NAMALWA (cell line): ENCODE results near the gene FBP1.

Experiments
- DNase-seq: peaks from one replicate; pipeline ENCODE4 v3.0.0-alpha.2; 2015; ENCODE audit warnings: low spot score

Gene FBP1

GRCh38 chr9:94656200-94656599 lies 16.9 kb upstream of the FBP1 start:
- peak; percentile 89 for DNase-seq

- no peak for DNase-seq
Observed at GRCh38 chr9:94655739-94656138, 16.4 kb upstream of the FBP1 start.

GRCh38 chr9:94654165-94654894 lies 15.0 kb upstream of the FBP1 start:
- no peak for DNase-seq

- no peak for DNase-seq
Observed at GRCh38 chr9:94650949-94651348, 11.6 kb upstream of the FBP1 start.

- DNase-seq = no peak
Observed at GRCh38 chr9:94649100-94649819, 9.9 kb upstream of the FBP1 start.

- DNase-seq = no peak
Observed at GRCh38 chr9:94648185-94648584, 8.9 kb upstream of the FBP1 start.

GRCh38 chr9:94645901-94646300 lies 6.6 kb upstream of the FBP1 start:
- no peak for DNase-seq

GRCh38 chr9:94644543-94644942 lies 5.2 kb upstream of the FBP1 start:
- DNase-seq = no peak

- DNase-seq = no peak
Observed at GRCh38 chr9:94643741-94644140, 4.4 kb upstream of the FBP1 start.

- no peak for DNase-seq
Observed at GRCh38 chr9:94643176-94643575, 3.9 kb upstream of the FBP1 start.

- no peak for DNase-seq
Observed at GRCh38 chr9:94642501-94642900, 3.2 kb upstream of the FBP1 start.

GRCh38 chr9:94639999-94640376 lies 670 bp upstream of the FBP1 start:
- no peak for DNase-seq

- DNase-seq = no peak
Observed at GRCh38 chr9:94638335-94639060, 820 bp downstream of the FBP1 start.

- no peak for DNase-seq
Observed at GRCh38 chr9:94632737-94633136, 6.6 kb downstream of the FBP1 start.

GRCh38 chr9:94631599-94631998 lies 7.7 kb downstream of the FBP1 start:
- DNase-seq = no peak

- DNase-seq = no peak
Observed at GRCh38 chr9:94630833-94631232, 8.5 kb downstream of the FBP1 start.

GRCh38 chr9:94630281-94630680 lies 9.0 kb downstream of the FBP1 start:
- no peak for DNase-seq

- DNase-seq = no peak
Observed at GRCh38 chr9:94627287-94627686, 12.0 kb downstream of the FBP1 start.

GRCh38 chr9:94625835-94626234 lies 13.5 kb downstream of the FBP1 start:
- no peak for DNase-seq

GRCh38 chr9:94624629-94625028 lies 14.7 kb downstream of the FBP1 start:
- DNase-seq = no peak

GRCh38 chr9:94623253-94623652 lies 16.1 kb downstream of the FBP1 start:
- DNase-seq = peak; percentile 34

GRCh38 chr9:94622087-94622800 lies 17.1 kb downstream of the FBP1 start:
- DNase-seq = no peak
